K562 (cell line): ENCODE results near the gene CLSTN1. TPM values are rescaled to one million over a fixed set of nuclear protein-coding genes. Genes with fewer than 3 reads are reported as not detected.

Experiments used
- ATF7 ChIP-seq: fragments of 450-650 bp; IDR thresholded peaks from 2 replicates; pipeline ENCODE4 v1.7.1; 2014; ENCODE audit warnings: mild to moderate bottlenecking, moderate library complexity
- CBX1 ChIP-seq: sonication (generic); IDR thresholded peaks from 2 replicates; pipeline ENCODE4 v1.6.1; 2016; ENCODE audit warnings: antibody characterized with exemption, low read depth, mild to moderate bottlenecking
- CREM ChIP-seq: IDR thresholded peaks from 2 replicates; pipeline ENCODE4 v1.6.1; 2014; ENCODE audit warnings: antibody characterized with exemption, low read depth
- CTCFL ChIP-seq: IDR thresholded peaks from 2 replicates; pipeline ENCODE4 v1.6.1; 2011; ENCODE audit warnings: borderline replicate concordance, low read depth, mild to moderate bottlenecking, moderate library complexity, low read length; ENCODE audit not compliant: insufficient read depth, poor library complexity, severe bottlenecking
- DLX4 ChIP-seq: fragments of 250-450 bp; sonication (Bioruptor Pico); IDR thresholded peaks from 2 replicates; pipeline ENCODE4 v1.6.1; 2021; ENCODE audit warnings: mild to moderate bottlenecking
- GTF2F1 ChIP-seq: IDR thresholded peaks from 2 replicates; pipeline ENCODE4 v1.6.1; 2011; ENCODE audit warnings: low read depth, low read length, improper control_type of control experiment
- IRF1 ChIP-seq: sonication (generic); formaldehyde crosslinking; IDR thresholded peaks from 2 replicates; pipeline ENCODE4 v1.8.0; 2022; ENCODE audit warnings: missing genetic modification reagents, mild to moderate bottlenecking, borderline replicate concordance
- JUND ChIP-seq, 2 experiments: IDR thresholded peaks; 2 replicates in 1 of 2; 3 replicates in 1 of 2; pipeline ENCODE4 v1.6.1; 2011; ENCODE audit warnings: borderline replicate concordance in 2 of 2, low read depth in 2 of 2, low read length in 2 of 2, improper control_type of control experiment in 1 of 2, missing biosample characterization in 1 of 2, missing genetic modification characterization in 1 of 2, missing genetic modification reagents in 1 of 2
- MITF ChIP-seq: IDR thresholded peaks from 2 replicates; pipeline ENCODE4 v1.6.1; 2014; ENCODE audit warnings: antibody characterized with exemption
- NFATC3 ChIP-seq: fragments of 450-650 bp; IDR thresholded peaks from 2 replicates; pipeline ENCODE4 v1.6.1; 2017; ENCODE audit warnings: mild to moderate bottlenecking
- NFXL1 ChIP-seq: fragments of 450-650 bp; formaldehyde crosslinking; IDR thresholded peaks from 2 replicates; pipeline ENCODE4 v1.4.0; 2021; ENCODE audit warnings: mild to moderate bottlenecking
- PHF8 ChIP-seq: fragments of 200-600 bp; sonication (generic); IDR thresholded peaks from 2 replicates; pipeline ENCODE4 v1.6.1; 2012; ENCODE audit warnings: mixed run types, mild to moderate bottlenecking, inconsistent platforms, low read length, moderate library complexity, borderline replicate concordance
- SMC3 ChIP-seq: conservative IDR thresholded peaks from 2 replicates; pipeline ENCODE4 v1.6.1; 2011; ENCODE audit warnings: low read depth, low read length, improper control_type of control experiment; ENCODE audit not compliant: insufficient read depth
- STAG1 ChIP-seq: sonication (generic); formaldehyde crosslinking; IDR thresholded peaks from 2 replicates; pipeline ENCODE4 v1.5.0; 2020; ENCODE audit warnings: missing genetic modification reagents, borderline replicate concordance
- ZBTB26 ChIP-seq: fragments of 450-650 bp; formaldehyde crosslinking; IDR thresholded peaks from 2 replicates; pipeline ENCODE4 v1.4.0; 2022; ENCODE audit warnings: missing genetic modification characterization
- ZNF143 ChIP-seq: sonication (generic); formaldehyde crosslinking; IDR thresholded peaks from 2 replicates; pipeline ENCODE4 v1.9.0; 2022; ENCODE audit warnings: mild to moderate bottlenecking, missing genetic modification reagents
- polyA plus RNA-seq, 8 experiments: library from polyadenylated mRNA; depleted of rRNA in 4 of 8; stranded (reverse) in 5 of 8; unstranded in 3 of 8; fragments of >200 nt; fragmentation: Nextera tagmentation in 2 of 8; fragmentation: Illumina TruSeq in 1 of 8; extraction: Ambion mirVana in 2 of 8; extraction: Trizol in 1 of 8; gene quantifications; 2 replicates each; pipeline versions ENCODE4 v1.2.1 to v1.2.3, GENCODE V29; 2011 to 2014; ENCODE audit warnings: inconsistent platforms in 1 of 8, missing spikeins in 1 of 8
- total RNA-seq, 7 experiments: library from RNA; depleted of rRNA in 6 of 7; stranded (reverse); fragments of >200 nt in 6 of 7; fragmentation: Illumina TruSeq in 2 of 7; extraction: Trizol in 2 of 7; gene quantifications; 2 replicates each; pipeline versions ENCODE4 v1.2.1 to v1.2.3, GENCODE V29; 2011 to 2021; ENCODE audit warnings: low replicate concordance in 1 of 7
- TF ChIP-seq, protein P1 (sequence below): sonication (generic); formaldehyde crosslinking; IDR thresholded peaks from 2 replicates; pipeline ENCODE4 v1.9.0; 2022; ENCODE audit warnings: mild to moderate bottlenecking, missing genetic modification reagents
- TF ChIP-seq, protein P2 (sequence below): fragments of 450-650 bp; formaldehyde crosslinking; IDR thresholded peaks from 2 replicates; pipeline ENCODE4 v1.4.0; 2020; ENCODE audit warnings: mild to moderate bottlenecking, moderate library complexity

CLSTN1 gene
- total and polyA plus RNA-seq, 9 of the 15 experiments (the other 6 are each of a cell fraction or from before 2014, with no cell fraction given), result 1.1 to 32.5 (median 13.3) TPM

DNA sequence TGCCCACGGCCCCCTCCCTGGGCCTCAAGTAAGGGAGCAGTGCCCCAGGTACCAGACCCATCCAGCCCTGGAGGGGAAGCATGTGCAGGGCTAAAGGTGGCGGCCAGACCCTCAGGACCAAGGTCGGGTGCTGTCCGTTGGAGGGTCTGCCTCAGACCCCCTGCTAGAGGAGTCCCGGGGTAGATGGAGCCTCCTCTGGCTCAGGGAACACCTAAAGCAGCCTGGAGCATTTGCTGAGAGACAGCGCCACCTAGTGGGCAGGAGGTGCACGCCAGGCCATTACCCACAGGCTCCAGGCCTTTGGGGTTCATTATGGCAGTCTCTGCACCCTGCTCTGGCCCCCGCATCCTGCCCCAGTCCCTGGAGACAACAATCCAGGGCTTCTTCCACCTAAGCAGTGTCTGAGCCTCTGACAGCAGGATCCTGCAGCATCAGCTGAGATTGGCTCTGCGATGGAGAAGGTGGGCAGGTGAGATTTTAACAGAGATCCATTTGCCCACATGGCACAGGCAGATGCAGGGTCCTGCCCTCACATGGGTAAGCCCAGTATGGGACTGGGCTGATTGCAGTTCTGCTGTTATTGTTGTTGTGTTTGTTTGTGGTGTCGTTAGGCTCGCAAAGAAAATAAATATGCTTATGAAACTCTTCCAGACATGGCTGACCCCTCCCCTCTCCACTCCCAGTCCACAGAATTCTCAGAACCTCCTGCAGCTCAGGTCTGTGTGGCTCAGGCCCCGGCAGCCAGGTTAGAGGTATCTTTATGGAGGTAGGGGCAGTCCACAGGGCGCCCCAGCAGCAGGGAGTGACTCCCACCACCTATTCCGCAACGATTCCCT, 43.9 kb upstream of the CLSTN1 start (continued):
- TF ChIP-seq NFXL1 (CRISPR knock-in tag) (no peak), DLX4 (CRISPR knock-in tag) (no peak), IRF1 (no peak), ZNF143 (0 out of 2 replicates have a peak, but pooled peaks have one; percentile 11), CBX1 (no peak), STAG1 (CRISPR knock-in tag) (peak; percentile 91; the same call in 1 of the 2 replicates), NFATC3 (no peak), JUND (IDR thresholded peaks at IDR 0.05; ENCODE audit: borderline replicate concordance, low read depth, low read length) (0 out of 2 replicates have a peak, but pooled peaks have one; percentile 17), JUND (tag; IDR thresholded peaks at IDR 0.05; ENCODE audit: borderline replicate concordance, low read depth, low read length) (no peak), CTCFL (peak; percentile 92), SMC3 (peak; percentile 97), GTF2F1 (no peak), ATF7 (0 out of 2 replicates have a peak, but pooled peaks have one; percentile 41), MITF (no peak), ZBTB26 (no peak), PHF8 (peak; percentile 10; the same call in 1 of the 2 replicates), CREM (peak; percentile 52)
- TF ChIP-seq, protein P1, sequence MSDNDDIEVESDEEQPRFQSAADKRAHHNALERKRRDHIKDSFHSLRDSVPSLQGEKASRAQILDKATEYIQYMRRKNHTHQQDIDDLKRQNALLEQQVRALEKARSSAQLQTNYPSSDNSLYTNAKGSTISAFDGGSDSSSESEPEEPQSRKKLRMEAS, result peak; percentile 30; the same call in 1 of the 2 replicates
- TF ChIP-seq, protein P2, sequence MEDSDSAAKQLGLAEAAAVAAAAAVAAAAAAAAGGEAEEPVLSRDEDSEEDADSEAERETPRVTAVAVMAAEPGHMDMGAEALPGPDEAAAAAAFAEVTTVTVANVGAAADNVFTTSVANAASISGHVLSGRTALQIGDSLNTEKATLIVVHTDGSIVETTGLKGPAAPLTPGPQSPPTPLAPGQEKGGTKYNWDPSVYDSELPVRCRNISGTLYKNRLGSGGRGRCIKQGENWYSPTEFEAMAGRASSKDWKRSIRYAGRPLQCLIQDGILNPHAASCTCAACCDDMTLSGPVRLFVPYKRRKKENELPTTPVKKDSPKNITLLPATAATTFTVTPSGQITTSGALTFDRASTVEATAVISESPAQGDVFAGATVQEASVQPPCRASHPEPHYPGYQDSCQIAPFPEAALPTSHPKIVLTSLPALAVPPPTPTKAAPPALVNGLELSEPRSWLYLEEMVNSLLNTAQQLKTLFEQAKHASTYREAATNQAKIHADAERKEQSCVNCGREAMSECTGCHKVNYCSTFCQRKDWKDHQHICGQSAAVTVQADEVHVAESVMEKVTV (CRISPR knock-in tag), result peak; percentile 94
